Neural progenitor cell (in vitro differentiated cells): ENCODE results near the gene RITA1. TPM values are rescaled to one million over a fixed set of nuclear protein-coding genes. Genes with fewer than 3 reads are reported as not detected.
A peak's percentile ranks its signal among the peaks of the same experiment; 100 is the strongest.

ENCODE experiments used
- DNase-seq: peaks from one replicate; pipeline ENCODE4 v3.0.0-alpha.2; 2016; ENCODE audit warnings: low spot score
- H2AFZ ChIP-seq: fragments of 200-600 bp; sonication (generic); replicated peaks from 2 replicates; pipeline ENCODE4 v1.6.1; 2016; ENCODE audit warnings: antibody characterized with exemption
- H3F3A ChIP-seq: fragments of 200-600 bp; sonication (generic); 2 replicates; pipeline ENCODE4 v1.6.1; 2016; ENCODE audit warnings: antibody characterized with exemption, low read depth
- H3K27ac ChIP-seq: fragments of 200-600 bp; sonication (generic); 2 replicates; pipeline ENCODE4 v1.5.1; 2016; ENCODE audit warnings: mild to moderate bottlenecking
- H3K27me3 ChIP-seq: fragments of 200-600 bp; sonication (generic); 2 replicates; pipeline ENCODE4 v1.6.1; 2016; ENCODE audit warnings: mild to moderate bottlenecking, moderate library complexity
- H3K36me3 ChIP-seq: fragments of 200-600 bp; sonication (generic); 2 replicates; pipeline ENCODE4 v1.5.1; 2016
- H3K4me1 ChIP-seq: fragments of 200-600 bp; sonication (generic); 2 replicates; pipeline ENCODE4 v1.6.1; 2016; ENCODE audit warnings: mixed run types
- H3K4me2 ChIP-seq: fragments of 200-600 bp; sonication (generic); 2 replicates; pipeline ENCODE4 v1.6.1; 2016
- H3K4me3 ChIP-seq: fragments of 200-600 bp; sonication (generic); 2 replicates; pipeline ENCODE4 v1.5.1; 2016
- H3K79me2 ChIP-seq: fragments of 200-600 bp; sonication (generic); 2 replicates; pipeline ENCODE4 v1.6.1; 2016; ENCODE audit warnings: low read depth
- H3K9ac ChIP-seq: fragments of 200-600 bp; sonication (generic); 2 replicates; pipeline ENCODE4 v1.6.1; 2016
- H3K9me3 ChIP-seq: fragments of 200-600 bp; sonication (generic); 2 replicates; pipeline ENCODE4 v1.5.1; 2016; ENCODE audit warnings: low read depth
- H4K20me1 ChIP-seq: fragments of 200-600 bp; sonication (generic); 2 replicates; pipeline ENCODE4 v1.6.1; 2016; ENCODE audit warnings: low read depth
- H3K27ac Mint-ChIP-seq: 3 replicates; pipeline ENCODE4 v1.8.0; 2021; ENCODE audit warnings: mixed read lengths
- H3K27me3 Mint-ChIP-seq: 2 replicates; pipeline ENCODE4 v1.8.0; 2022; ENCODE audit warnings: low read depth, mild to moderate bottlenecking, inconsistent platforms, moderate library complexity, mixed read lengths; ENCODE audit not compliant: insufficient read depth
- H3K36me3 Mint-ChIP-seq: 3 replicates; pipeline ENCODE4 v1.8.0; 2021; ENCODE audit warnings: mixed read lengths
- H3K4me1 Mint-ChIP-seq: 3 replicates; pipeline ENCODE4 v1.8.0; 2021; ENCODE audit warnings: mixed read lengths
- H3K4me3 Mint-ChIP-seq: 3 replicates; pipeline ENCODE4 v1.8.0; 2021; ENCODE audit warnings: mild to moderate bottlenecking, moderate library complexity, mixed read lengths
- H3K9me3 Mint-ChIP-seq: 3 replicates; pipeline ENCODE4 v1.8.0; 2020; ENCODE audit warnings: mixed read lengths
- CTCF ChIP-seq: fragments of 200-600 bp; sonication (generic); IDR thresholded peaks from 2 replicates; pipeline ENCODE4 v1.5.1; 2017; ENCODE audit warnings: antibody characterized with exemption, mild to moderate bottlenecking
- EZH2 ChIP-seq: fragments of 200-600 bp; sonication (generic); IDR thresholded peaks from 2 replicates; pipeline ENCODE4 v1.6.1; 2017; ENCODE audit warnings: antibody characterized with exemption, mild to moderate bottlenecking, moderate library complexity
- EZH2phosphoT487 ChIP-seq: fragments of 200-600 bp; sonication (generic); IDR thresholded peaks from 2 replicates; pipeline ENCODE4 v1.6.1; 2017; ENCODE audit warnings: antibody characterized with exemption
- total RNA-seq: library from RNA; depleted of rRNA; stranded (reverse); fragments of >200 nt; gene quantifications from 2 replicates; pipeline ENCODE4 v1.2.3, GENCODE V29; 2015; ENCODE audit warnings: low replicate concordance

The RITA1 gene
- total RNA-seq, 1 donor from 2014 or later = 13.7 TPM

GRCh38 chr12:113152835-113153814, 32.4 kb upstream of the RITA1 start:
- Mint-ChIP-seq H3K4me1 (peaks cover 34% of the 10 kb centered on the region), H3K9me3 (no peaks in the 10 kb centered on the region), H3K27ac (no peak overlapping the region), H3K27me3 (peaks cover 28% of the 10 kb centered on the region), H3K36me3 (peaks cover 5% of the 10 kb centered on the region), H3K4me3 (peak overlapping the region; percentile 64)
- peak overlapping the region; percentile 50 for H3K4me3 ChIP-seq
- H3K9ac ChIP-seq = no peak overlapping the region
- H3K27ac ChIP-seq = no peak overlapping the region
- no peaks in the 10 kb centered on the region for H3K9me3 ChIP-seq
- H3F3A ChIP-seq = peaks cover 53% of the 10 kb centered on the region
- H3K79me2 ChIP-seq = no peaks in the 10 kb centered on the region
- H3K4me1 ChIP-seq = peaks cover 9% of the 10 kb centered on the region
- H4K20me1 ChIP-seq = peaks cover 25% of the 10 kb centered on the region
- peak; percentile 47 for TF ChIP-seq CTCF
- TF ChIP-seq EZH2 = peak; percentile 60
- TF ChIP-seq EZH2phosphoT487 = peak; percentile 29
- peak; percentile 87 for DNase-seq
- H3K36me3 ChIP-seq = no peaks in the 10 kb centered on the region
- H3K4me2 ChIP-seq = peak overlapping the region; percentile 86
- peaks cover 65% of the 10 kb centered on the region for H3K27me3 ChIP-seq
- H2AFZ ChIP-seq = peak overlapping the region; percentile 80

GRCh38 chr12:113154351-113154973, 31.1 kb upstream of the RITA1 start:
- peak; percentile 86 for DNase-seq
- no peaks in the 10 kb centered on the region for H3K79me2 ChIP-seq
- no peak overlapping the region for H3K9ac ChIP-seq
- H3K4me2 ChIP-seq = peak overlapping the region; percentile 86
- peaks cover 65% of the 10 kb centered on the region for H3K27me3 ChIP-seq
- H3F3A ChIP-seq = peaks cover 46% of the 10 kb centered on the region
- H4K20me1 ChIP-seq = peaks cover 33% of the 10 kb centered on the region
- H3K4me1 ChIP-seq = peaks cover 6% of the 10 kb centered on the region
- H3K36me3 Mint-ChIP-seq = peaks cover 9% of the 10 kb centered on the region
- H3K9me3 Mint-ChIP-seq = no peaks in the 10 kb centered on the region
- H3K27ac ChIP-seq = no peak overlapping the region
- H3K4me1 Mint-ChIP-seq = peaks cover 30% of the 10 kb centered on the region
- TF ChIP-seq CTCF (peak; percentile 3), EZH2phosphoT487 (no peak)
- H3K36me3 ChIP-seq = no peaks in the 10 kb centered on the region
- peak overlapping the region; percentile 55 for H3K4me3 Mint-ChIP-seq
- peak overlapping the region; percentile 78 for H2AFZ ChIP-seq
- peaks cover 28% of the 10 kb centered on the region for H3K27me3 Mint-ChIP-seq
- no peaks in the 10 kb centered on the region for H3K9me3 ChIP-seq
- H3K4me3 ChIP-seq = peak overlapping the region; percentile 51
- no peak overlapping the region for H3K27ac Mint-ChIP-seq

- TF ChIP-seq EZH2 (no peak), EZH2phosphoT487 (no peak)
- Mint-ChIP-seq H3K27ac (no peak overlapping the region), H3K36me3 (peaks cover 10% of the 10 kb centered on the region), H3K4me1 (peaks cover 24% of the 10 kb centered on the region), H3K4me3 (no peak overlapping the region), H3K9me3 (no peaks in the 10 kb centered on the region), H3K27me3 (peaks cover 26% of the 10 kb centered on the region)
- no peaks in the 10 kb centered on the region for H3K9me3 ChIP-seq
- peaks cover 39% of the 10 kb centered on the region for H4K20me1 ChIP-seq
- H3K79me2 ChIP-seq = no peaks in the 10 kb centered on the region
- H3K4me1 ChIP-seq = peaks cover 1% of the 10 kb centered on the region
- H3K9ac ChIP-seq = no peak overlapping the region
- peaks cover 46% of the 10 kb centered on the region for H3F3A ChIP-seq
- no peaks in the 10 kb centered on the region for H3K36me3 ChIP-seq
- no peak overlapping the region for H3K27ac ChIP-seq
- DNase-seq = no peak
- H3K4me3 ChIP-seq = no peak overlapping the region
- no peak overlapping the region for H2AFZ ChIP-seq
- peaks cover 65% of the 10 kb centered on the region for H3K27me3 ChIP-seq
- H3K4me2 ChIP-seq = peak overlapping the region; percentile 86
Observed at GRCh38 chr12:113155060-113155459, 30.5 kb upstream of the RITA1 start.
